ENCODE measurements around the gene LDHA.

The LDHA gene

DNA sequence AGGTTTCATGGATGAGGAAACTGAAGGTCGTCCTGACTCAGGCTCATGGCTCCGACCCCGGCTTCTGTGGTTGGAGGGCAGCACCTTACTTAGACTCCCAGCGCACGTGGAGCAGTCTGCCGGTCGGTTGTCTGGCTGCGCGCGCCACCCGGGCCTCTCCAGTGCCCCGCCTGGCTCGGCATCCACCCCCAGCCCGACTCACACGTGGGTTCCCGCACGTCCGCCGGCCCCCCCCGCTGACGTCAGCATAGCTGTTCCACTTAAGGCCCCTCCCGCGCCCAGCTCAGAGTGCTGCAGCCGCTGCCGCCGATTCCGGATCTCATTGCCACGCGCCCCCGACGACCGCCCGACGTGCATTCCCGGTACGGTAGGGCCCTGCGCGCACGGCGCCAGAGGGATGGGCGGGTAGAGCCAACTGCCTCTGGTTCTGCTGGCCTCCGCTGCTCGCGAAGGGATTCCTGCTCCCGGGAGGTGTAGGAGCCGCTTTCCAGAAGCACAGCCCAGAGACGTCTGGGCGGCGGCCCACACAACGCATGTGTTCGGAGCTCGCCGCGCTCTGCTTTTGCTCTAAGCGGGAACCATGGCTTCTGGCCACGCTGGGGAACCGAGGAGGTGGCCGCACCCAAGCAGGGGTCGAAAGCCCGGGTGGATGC lies at the start of gene LDHA:
LDHA (plus strand) TSS at position 289 of the 653 bp plus-strand sequence. CDS start 2,280 bp downstream, outside the sequence.
- DNase-seq: peak; percentile 100

DNA sequence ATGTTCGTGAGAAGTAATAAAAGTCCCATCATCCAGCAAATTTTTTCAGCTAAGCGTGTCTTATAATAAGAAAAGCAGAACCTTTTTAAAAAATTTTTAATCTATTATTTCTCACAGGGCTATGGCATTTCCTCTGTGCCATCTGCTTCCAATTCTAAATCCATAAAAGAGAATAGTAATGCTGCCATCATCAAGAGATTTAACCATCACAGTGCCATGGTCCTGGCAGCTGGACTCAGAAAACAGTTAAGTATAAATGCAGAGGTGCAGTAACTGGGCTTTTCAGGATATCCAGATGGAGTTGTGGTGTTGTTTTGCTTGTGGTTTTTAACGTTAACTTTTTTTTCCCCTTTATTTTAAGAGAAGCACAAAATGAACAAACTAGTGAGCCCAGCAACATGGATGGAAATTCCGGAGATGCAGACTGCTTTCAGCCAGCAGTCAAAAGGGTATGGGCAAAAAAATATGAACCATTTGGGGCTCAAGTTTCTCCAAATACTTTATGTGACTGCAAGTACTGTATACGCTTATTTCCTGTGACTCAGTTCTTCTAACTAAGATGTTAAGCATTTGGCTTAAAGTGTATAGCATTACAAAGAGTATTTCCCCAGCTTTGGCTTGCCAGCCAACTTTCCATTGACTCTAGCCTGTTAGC lies 46.8 kb upstream of the LDHA start:
- DNase-seq: no peak

DNA sequence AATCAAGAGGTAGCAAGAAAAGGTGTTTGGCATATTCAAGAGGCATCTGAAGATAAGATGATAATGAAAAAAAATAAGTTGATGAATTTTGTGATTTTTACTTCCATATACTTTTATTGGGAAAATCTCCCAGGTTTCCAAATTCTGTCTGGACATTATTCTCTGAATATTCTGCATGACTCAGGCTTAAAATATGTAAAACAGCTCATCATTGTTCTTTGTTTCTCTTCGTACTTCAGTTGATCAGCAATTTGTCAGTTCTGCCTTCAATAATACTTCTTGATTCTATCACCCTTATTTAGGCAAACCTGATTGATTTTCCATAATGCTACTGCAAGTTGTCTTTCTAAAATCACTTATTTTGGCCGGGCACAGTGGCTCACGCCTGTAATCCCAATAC lies 41.8 kb upstream of the LDHA start:
- DNase-seq: no peak

DNA sequence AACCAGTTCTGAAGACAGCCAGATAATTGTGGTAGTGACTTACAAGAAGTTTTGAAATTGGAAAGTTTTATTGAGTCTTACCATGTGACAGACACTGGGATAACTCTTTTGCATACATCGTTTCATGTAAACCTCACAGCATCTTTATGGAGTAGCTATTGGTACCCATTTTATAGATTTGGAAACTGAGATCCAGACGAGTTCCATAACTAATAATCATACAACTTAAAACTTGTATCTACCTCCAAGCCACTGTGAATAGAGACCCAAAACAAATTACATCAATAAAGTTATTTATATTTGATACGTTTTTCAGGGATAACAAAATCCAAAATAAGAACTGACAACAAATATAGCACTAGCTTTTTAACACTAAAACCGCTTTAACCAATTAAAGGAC lies 35.7 kb upstream of the LDHA start:
- DNase-seq: no peak

DNA sequence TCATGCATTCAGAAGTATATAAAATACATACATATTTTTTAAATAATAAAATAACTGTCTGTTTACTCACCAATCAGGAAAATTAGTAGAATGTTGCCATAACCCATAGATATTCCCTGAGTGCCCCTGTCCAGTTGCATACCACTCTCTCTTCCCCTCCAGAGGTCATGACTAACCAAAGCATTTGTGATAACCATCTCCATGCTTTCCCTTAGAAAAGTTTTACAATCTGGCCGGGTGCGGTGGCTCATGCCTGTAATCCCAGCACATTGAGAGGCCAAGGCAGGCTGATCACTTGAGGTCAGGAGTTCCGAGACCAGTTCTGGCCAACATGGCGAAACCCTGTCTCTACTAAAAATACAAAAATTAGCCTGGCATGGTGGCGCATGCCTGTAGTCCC lies 33.2 kb upstream of the LDHA start:
- DNase-seq: no peak

DNA sequence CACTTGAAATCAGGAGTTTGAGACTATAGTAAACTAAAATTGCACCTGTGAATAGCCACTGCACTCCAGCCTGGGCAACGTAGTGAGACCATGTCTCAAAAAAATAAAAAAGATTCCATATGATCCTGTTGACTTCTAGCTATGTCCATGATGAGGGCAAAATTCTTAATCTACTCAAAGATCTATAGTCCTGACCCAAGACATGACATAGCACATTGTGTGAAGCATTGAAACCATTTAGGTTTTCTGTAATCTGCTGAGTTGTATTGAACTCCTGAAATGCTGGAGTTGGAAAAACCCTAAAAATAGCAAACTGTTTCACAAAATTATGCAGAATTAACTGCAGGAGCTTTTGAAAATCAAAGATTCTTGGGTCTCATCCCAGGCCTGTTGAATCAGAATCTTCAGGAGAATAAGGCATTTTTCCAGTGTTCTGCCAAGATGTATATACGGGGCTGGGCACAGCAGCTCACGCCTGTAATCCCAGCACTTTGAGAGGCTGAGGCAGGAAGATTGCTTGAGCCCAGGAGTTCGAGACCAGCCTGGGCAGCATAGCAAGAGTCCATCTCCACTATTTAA lies 29.8 kb upstream of the LDHA start:
- DNase-seq: no peak

DNA sequence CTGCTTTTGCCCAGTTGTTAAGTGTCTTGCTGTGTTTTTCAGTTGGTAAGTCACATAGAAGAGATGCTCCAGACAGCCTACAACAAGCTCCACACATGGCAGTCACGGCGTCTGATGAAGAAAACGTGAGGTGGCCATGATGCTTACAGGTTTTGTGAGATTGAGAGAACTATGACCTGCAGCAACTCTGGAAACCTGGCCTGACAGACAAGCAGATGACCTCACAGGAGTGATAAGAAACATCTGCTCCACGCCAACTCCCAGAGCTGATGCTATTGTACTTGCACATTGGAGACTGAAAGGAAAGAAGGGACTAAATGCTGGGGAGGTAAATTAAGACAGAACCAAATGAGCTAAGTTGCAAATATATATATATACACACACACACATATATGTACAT lies 28.6 kb upstream of the LDHA start:
- DNase-seq: no peak

DNA sequence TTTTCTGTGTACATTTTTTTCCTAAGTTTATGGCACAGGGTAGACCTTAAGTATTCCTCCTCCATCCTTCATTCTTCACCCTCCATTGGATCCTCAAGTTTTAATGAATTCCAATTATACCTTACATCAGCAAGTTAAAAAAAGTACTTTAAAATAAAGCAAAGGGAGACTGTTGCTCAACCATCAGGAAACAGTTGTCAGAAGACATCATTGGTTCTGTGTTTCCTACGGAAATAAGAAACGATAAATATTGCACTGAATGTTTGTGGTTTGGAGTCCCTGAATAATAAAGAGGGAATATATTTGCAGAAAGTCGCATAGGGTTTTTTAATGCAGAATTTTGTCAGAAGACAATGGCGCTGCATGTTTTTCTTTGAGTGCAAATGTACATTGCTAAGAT lies 28.1 kb upstream of the LDHA start:
- DNase-seq: no peak

DNA sequence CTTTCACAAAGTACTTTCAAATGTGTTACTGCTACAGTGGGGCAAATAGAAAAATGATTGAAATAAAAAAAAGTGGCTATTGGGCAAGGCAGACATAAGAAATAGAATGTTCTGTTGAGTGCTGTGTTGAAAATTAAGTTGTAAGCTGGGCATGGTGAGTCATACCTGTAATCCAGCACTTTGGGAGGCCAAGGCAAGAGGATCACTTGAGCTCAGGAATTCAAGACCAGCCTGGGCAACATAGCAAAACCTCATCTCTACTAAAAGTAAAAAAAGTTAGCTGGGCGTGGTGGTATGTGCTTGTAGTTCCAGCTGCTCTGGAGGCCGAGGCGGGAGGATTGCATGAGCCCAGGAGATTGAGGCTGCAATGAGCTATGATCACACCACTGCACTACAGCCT lies 26.9 kb upstream of the LDHA start:
- no peak for DNase-seq

DNA sequence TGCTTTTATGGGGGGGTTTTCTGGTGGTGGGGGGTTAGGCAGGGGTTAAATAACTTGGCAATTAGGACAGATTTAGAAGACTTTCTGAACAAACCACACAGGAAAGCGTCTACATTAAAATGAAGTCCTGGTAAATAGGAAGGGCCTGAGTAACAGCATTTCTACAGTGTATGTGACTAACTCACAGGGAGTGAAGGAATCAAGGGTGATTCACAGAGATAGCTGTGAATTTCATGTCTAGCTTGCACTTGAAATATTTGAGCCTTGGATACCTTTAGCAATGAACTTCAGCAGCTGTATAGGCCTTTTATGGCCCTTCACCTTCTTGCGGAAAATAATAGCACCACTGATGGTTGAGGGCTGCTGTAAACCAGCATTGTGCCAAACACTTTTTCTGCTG lies 26.1 kb upstream of the LDHA start:
- no peak for DNase-seq

DNA sequence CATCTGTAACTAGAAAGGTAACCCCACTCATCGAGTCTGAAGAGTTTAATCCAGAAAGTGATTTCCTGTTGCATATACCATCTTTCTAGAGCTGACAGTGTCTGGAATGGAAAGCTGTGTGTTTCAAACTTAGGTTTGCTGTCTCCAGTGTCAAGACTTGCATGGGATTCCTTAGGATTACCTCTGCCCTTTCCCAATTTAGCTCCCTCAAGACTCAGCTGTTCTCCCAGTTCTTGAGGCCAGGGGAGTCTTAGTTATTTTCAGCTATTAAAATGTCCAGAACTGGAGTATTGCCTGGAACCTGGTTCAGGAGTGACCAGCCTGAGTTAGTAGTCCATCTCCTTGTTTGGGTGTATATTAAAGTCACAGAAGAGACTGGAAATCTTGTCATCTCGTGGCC lies 25.0 kb upstream of the LDHA start:
- no peak for DNase-seq

DNA sequence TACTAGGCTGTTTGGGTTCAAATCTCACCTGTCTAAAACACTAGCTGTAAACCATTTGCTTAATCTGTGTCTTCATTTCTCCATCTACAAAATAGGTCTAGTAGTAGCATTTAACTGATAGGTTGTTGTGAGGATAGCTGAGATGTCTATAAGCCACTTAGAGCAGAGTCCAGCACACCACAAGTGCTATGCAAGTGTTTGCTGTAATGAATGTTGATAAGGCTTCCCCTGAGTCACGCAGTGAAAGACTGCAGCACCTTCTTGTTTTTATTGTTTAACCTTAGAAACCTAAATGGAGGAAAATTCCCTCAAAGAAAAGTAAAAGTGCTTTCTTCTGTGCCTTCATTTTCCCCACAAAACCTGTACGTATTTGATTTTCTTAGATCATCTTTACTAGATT lies 23.1 kb upstream of the LDHA start:
- DNase-seq: no peak

DNA sequence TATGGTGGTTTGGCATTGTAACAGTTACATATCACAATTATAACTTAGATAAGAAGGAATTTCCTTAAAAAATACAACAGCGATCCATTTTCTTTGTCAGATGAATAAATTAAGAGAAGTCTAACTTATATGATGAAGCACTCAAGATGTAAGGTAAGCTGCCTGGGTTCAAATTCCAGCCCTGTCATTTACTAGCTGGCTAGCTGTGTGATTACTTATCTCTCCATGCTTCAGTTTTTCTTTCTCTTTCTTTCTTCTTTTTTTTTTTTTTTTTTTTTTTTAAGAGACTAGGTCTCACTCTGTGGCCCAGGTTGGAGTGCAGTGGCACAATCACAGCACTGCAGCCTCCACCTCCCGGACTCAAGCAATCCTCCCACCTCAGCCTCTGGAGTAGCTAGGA lies 22.2 kb upstream of the LDHA start:
- no peak for DNase-seq

DNA sequence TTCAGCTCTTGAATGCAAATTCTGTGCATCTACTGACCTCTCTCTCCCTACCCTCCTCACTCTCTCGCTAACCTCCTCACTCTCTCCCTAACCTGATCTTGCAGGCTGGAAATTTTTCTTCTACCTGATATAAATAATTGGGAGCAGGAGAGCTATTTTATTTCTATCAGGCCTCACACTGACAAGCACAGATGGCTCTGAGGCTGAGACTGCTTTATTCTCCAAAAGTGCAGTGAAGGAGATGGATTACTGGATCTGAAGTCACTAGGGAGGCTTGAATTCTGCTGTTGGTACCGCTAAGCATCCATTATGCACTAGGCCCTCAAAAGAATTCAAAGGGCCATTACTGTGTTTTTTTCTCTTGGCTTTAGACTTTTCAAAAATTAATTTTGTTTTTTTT lies 19.4 kb upstream of the LDHA start:
- no peak for DNase-seq

DNA sequence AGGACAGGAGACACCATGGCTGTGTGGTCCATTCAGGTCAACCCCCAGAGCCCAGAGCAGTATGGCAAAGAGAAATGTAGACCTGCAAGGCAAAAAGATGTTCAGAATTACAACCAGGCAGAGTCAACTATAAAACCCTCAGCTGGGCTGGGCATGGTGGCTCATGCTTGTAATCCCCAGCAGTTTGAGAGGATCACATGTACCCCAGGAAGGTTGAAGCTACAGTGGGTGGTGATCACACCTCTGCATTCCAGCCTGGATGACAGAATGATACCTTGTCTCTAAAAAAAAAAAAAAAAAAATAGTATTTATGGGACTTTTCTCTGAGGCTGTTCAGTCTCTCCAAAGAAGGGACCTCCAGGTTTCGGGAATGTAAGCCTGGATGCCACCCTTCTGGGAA lies 18.4 kb upstream of the LDHA start:
- no peak for DNase-seq

DNA sequence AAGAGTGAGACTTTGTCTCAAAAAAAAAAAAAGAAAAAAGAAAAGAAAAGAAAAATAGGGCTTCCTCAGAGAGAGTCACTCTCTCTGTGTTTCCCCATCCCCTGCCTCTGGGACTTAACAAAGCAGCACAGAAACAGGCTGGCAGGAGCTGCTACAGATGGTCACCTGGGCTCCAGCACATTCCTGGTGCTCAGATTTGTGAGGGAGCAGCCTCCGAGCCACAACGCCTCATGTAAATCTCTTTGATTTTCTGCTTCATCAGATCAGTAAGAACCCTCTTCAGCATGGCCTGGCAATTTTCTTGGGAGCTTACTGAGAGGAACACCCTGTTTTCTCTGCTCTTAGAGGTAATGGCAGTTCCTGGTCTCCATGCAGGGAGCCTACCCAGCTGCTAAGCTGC lies 15.2 kb upstream of the LDHA start:
- DNase-seq: no peak

DNA sequence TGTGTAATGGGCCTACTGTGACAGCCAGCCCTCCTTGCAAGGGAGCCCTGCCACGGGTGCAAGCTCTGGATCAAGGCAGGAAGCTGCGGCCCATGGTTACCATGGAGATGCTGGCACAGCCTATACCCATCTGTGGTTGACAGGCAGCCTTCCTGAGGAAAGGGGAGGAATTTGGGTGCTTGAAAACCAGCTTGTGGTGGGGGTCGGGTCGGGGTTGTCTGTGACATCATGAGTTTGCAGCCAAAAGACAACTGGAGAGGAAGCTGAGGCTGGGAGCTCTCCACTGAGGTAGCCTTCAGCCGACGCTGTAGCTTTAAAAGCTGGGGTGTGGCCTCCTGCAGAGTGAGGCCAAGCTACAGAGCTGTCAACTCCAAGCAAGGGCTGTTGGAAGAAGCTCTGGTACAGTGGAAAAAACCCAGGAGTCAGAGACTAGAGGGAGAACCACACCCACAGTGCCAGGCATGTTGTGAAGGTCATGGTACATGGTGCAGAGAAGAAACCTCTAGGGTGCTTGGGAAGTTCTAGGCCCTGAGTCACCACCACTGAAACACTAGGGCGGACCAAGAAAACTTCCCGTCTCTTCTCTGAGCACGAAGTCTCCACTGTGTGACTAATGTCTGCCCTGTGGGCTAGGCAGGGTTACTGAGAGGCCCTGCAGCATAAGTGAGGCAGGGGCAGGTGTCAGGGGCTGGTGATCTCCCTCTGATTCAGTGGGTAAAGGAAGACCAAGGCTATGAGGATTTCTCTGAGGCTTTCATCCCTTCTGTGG lies 10.8 kb upstream of the LDHA start:
- DNase-seq: peak; percentile 61

DNA sequence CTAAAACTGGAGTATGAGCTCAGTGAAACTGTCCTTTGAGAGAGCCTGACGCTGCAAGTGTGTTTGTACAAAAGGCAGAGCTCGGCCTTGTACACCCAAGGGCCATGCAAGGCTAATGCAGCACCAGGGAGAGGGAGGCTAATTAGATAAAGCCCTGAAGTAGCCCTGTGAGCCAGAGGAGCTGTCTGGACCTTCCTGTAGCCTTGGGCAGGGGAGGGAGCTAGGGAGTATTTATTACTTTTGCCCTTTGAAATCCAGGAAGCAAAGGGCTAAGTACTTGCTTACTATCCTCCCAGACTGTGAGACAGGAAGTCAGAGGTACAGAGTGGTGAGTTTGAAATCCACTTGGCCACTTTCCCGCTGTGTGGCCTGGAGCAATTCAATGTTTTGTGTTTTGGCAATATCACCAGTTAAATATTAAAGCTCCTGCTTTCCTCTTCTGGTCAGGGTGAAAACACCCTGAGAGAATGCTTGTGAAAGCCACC lies 10.2 kb upstream of the LDHA start:
- DNase-seq: no peak

DNA sequence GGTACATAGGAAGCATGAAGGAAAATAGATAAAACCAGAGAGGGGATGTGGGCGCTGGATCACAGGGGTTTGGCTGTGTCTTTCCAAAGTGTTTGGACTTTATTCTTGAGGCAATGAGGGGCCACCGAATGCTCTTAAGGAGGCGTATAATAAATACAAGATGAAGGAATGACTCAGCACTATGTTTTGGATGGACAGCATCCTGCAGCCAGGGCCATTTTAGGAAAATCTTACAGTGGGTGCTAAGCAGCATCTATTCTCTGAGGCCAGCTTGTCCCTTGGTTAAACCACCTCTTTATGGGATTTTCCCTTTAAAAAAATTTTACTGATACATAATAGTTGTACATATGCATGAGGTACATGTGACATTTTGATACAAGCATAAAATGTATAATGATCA lies 4.3 kb upstream of the LDHA start:
- no peak for DNase-seq

DNA sequence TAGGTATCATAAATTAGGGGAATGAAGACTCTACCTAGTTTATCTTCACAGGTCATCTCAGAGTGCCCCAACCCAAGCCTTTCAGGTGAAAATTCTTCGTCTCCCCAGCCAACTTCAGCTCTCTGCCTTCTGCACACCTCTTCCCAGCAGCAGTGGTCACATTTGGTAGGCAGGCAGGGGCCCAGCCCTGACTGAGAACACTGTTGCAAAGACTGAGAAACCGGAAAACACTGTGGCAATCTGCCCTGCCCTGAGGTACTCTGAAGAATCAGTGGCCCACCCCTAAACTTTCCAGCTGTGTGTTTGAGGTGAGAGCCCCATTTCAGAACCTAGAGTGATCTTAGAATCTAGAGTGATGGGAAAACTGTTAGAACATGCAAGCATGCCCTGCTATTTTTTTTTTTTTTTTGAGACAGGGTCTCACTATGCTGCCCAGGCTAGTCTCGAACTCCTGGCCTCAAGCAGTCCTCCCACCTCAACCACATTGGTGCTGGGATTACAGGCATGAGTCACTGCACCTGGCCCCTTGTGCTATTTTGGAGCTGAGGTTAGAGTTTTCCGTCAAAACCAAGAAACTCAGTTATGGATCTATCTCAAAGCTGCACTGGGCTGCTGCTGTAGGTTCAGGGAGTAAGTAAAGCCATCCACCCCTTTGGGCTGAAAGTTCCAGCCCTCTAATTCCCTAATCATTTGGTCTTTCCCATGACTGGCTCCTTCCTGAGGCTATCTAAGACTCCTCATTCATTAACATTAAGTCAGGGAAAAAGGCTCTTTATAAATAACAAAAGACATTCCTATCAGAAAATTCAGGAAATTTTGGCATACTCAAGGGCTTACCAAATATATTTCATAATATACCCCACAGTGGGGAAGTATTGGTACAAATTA lies 1.7 kb upstream of the LDHA start:
- DNase-seq: no peak

DNA sequence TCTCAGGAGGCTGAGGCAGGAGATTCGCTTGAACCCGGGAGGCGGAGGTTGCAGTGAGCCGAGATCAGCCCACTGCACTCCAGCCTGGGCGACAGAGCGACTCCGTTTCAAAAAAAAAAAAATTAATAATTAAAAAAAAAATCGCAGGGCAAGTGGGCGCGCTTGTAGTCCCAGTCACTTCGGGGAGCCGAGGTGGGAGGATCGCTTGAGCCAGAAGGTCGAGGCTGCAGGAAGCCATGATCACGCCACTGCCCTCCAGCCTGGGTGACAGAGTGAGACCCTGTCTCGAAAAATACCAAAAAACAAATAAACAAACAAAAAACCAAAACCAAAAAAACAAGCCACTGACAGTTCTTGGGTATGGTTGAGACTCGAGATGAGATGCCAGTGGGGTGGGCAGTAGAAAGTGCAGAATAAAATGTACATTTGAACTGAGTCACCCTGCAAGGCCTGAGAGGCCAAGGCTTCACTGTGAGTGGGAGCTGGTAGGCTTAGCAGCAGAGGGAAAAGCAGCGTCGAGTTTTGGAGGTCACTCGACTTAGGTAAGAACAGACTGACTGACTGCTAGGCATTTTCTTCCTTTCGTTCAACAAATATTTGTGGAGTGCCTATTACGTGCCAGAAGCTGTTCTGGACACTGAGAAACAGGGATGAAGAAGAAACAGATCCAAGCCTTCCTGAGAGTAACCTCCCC lies 635 bp upstream of the LDHA start:
- peak; percentile 20 for DNase-seq
